HG03342 (cell line): ENCODE data around the gene BCAR1.
"Not testable (repeated sequence)": the region's sequence is repeated elsewhere in the genome, so short reads cannot be mapped to it uniquely, and the experiment has no call there.

Experiments used
- ATAC-seq: cut with Tn5 transposase; IDR thresholded peaks from one replicate; pipeline ENCODE4 v1.9.1; 2021; ENCODE audit warnings: mild to moderate bottlenecking, moderate library complexity; ENCODE audit not compliant: unreplicated experiment

BCAR1 gene

GRCh38 chr16:75272097-75272551 is 20.7 kb upstream of the BCAR1 start:
- ATAC-seq, result no peak

GRCh38 chr16:75271441-75272096 is 20.1 kb upstream of the BCAR1 start:
- no peak for ATAC-seq

- ATAC-seq, result not testable (repeated sequence)
Measured at GRCh38 chr16:75269358-75269757, 17.9 kb upstream of the BCAR1 start.

DNA sequence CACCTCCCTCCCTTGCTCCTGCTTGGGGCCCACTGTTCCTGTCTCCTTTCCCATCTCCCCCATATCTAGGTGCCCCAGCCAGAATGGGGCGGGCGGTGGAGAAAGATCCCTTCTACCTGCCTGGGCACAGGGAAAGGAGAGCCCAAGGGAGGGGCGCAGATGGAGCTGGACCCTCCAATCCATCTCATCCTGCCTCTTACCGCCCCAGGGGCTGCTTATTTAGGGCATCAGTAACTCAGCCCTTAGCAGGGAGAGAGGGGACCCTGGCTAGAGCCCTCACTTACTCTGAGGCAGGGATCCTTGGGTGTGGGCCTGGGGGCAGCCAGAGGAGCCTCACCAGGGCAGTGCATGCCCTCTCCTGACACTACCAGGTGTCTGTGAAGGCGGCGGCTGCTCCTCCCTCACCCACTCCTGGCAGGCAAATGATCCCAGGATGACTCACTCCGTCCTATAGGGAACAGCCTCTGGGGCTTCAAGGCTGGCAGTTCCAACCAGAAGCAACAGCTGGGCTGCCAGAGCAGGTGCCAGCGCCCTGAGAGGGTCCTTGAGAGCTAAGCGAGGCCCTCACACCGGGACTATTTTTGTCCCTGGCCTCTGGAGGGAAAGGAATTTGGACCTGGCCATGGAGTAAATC is 16.3 kb upstream of the BCAR1 start:
- no peak for ATAC-seq

DNA sequence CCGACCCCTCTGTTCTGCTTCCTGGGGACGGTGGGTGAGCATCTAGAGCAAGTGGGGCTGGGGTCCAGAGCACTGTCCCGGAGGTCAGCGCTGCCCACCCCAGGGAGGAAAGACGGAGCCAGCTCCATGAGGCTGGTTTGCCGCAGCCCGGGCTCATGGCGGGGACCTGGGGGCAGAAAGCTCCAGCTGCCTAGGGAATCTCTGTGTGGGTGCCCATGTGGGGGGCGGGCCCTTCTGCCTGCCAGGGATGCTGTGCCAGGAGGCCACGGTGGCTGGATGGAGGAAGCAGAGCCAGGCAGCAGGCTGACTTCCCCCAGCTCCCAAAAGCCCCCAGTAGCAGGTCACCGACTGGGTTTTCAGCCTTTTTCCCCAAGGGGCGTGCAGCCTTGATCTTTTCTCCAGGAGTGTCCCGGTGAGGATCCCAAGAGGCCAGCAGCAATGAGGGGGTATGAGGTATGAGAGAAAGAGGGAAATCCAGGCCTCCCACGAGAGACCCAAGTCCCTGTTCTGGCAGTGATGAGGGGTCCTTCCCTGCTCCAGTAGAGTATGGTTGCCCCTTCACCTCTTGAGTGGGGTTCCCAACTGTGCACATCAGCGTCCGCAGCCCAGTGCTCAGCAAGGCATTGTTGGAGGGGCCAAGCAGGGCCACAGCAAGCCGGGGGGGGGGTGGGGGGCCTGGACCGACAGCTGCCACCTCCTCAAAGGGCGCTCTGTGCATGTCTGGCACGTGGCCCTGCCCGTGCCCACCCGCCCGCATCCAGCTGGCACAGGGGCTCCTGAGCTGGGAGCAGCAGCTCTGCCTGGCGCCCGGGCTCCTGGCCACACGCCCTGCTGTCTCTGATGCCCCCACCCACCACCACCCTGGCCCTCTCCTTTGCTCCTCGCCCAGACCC is 15.6 kb upstream of the BCAR1 start:
- ATAC-seq, result no peak

GRCh38 chr16:75265911-75266701 is 14.7 kb upstream of the BCAR1 start:
- ATAC-seq, result peak; percentile 59

- ATAC-seq, result peak; percentile 23
Measured at GRCh38 chr16:75264999-75265910, 13.8 kb upstream of the BCAR1 start.

GRCh38 chr16:75264457-75264998 is 13.1 kb upstream of the BCAR1 start:
- ATAC-seq, result no peak

- ATAC-seq, result no peak
Measured at GRCh38 chr16:75263963-75264445, 12.6 kb upstream of the BCAR1 start.

DNA sequence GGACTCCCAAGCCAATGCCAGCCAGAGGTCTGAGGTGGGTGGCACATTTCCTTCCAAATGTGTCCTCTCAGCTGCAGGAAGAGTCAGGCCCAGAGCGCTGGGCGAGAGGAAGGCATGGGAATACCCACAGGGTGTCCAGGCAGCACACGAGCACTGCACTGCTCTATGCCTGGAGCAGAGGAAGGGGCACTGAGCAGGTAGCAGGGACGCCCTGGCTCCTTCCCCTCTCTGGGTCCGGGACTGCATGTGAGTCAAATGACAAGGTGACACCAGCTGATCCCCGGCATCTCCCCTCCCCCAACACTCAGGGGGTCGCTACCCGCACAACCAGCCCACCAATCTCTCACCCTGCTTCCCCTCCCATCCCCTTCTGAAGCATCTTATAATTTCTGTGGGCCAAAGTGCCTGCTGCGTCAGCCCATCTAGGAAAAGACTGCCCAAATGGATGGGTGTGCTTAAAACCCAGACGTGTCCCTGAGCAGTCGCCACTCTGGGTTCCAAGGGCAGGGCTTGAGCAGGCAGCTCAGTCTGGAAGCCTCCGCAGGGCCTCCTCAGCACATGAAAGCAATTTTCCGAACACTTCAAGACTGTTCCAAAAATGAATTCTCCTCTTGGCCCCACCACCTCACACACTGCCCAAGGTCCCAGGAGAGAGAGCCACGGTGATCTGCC is 12.0 kb upstream of the BCAR1 start:
- no peak for ATAC-seq

DNA sequence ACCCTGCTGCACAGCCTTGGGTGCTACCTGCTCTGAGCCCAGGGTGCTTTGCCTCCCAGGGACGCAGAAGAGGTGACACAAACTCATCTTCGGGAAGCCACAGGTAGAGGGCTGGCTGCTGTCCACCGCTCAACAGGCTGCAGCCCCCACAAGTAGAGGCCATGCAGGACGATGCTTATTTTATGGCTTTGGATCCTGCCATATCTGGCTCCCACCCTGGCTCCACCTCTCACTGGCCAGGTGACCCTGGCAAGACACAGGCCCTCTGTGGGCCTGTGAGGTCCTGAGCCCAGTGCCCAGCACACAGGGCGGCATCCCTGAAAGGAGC is 11.3 kb upstream of the BCAR1 start:
- ATAC-seq, result no peak

DNA sequence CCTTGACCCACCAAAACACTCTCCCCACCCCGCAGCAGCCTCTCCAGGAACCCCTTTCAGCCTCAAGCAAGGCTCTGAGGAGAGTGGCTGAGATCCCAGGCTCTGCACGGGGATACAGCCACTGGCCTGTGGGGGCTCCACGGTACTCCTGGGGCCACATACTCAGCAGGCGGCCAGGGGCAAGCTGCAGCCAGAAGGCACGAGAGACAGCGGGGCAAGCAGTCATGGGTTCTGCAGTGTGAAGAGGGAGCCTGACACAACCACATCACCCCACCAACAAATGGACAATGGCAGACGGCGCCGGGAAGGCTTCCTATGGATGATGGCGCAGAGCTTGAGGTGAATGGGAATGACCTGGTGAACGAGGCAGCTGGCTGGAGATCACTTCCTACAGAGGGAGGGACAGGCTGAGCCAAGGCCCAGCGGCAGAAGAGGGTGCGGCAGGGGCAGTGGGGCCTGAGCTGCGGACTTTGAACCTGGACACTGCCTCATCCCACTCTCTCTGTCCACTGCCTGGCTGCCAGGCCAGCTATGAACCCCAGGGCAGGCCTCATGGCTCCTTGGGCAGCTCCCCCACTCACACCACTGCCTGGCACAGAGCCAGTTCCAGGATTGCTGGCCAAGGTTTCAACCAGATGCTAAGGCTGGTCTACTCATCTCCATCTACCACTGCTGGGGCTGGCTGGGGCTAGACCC is 10.8 kb upstream of the BCAR1 start:
- no peak for ATAC-seq

DNA sequence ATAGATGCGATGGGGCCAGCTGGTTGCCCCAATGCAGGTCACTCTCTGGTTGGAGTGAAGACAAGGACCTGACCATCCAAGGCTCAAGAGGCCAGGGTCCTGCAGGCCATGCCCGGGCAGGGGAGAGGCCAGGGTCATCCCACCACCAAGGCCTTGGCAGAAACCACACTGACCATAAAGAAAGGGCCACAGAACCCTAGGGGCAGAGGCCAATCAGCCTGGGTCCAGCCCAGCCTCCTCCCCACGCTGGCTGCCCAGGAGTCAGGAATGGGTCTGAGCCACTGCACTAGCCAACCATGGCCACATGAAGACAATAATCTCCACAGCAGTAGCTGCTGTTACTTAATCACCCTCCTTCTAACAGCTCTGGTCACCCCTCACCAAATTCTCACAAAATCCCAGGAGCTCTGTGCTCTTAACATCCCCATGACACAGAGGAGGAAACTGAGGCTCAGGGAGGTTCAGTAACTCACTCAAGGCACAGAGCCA is 10.2 kb upstream of the BCAR1 start:
- no peak for ATAC-seq

DNA sequence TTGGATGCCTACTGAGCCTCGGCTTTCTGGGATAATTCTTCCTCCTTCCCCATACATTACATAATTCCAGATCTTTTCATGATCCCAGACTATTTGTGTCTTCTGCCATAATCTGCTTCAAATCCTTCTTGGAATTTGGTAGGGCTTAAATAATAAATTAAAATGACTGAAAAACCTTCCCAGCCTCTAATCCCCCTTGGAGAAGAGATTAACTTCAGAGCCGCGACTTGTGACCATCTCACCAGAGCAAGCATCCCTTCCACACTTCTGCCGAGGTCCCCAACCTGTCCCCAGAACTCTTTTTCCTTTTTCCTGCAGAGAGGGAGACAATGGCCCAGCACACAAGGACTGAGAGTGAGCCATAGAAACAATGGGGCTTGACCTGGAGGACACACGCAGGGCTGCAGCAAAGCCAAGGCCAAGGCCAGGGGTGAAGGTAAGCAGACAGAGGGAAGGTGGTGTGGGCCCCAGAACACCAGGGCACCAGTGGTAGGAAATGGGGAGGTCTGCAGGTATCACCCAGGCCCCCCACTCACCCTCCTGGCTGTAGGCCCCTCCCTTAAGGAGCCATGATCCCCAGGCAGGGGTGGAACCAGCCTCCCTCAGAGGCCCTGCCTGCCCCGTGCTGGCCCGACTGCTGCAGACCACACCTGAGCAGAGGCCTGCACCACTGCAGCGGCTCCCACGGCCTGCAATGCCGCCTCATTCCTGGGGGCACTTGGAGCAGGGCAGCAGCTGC is 9.6 kb upstream of the BCAR1 start:
- ATAC-seq, result no peak

GRCh38 chr16:75258807-75259141 is 7.3 kb upstream of the BCAR1 start:
- no peak for ATAC-seq

GRCh38 chr16:75257886-75258806 is 6.7 kb upstream of the BCAR1 start:
- no peak for ATAC-seq
